ENCODE data around the gene NUMBL. TPM values are rescaled to one million over a fixed set of nuclear protein-coding genes. Genes with fewer than 3 reads are reported as not detected.
"Not testable (repeated sequence)": the region's sequence is repeated elsewhere in the genome, so short reads cannot be mapped to it uniquely, and the experiment has no call there.

Gene NUMBL
- total RNA-seq, 1 experiment from 2014 or later: 41.7 TPM

- H3K27ac ChIP-seq (ENCODE audit: low read depth, low read length): no peak overlapping the region
- no TSS peak for BruUV-seq (replicated peaks)
- no peak overlapping the region for H3K4me2 ChIP-seq (ENCODE audit: low read length)
- CTCF ChIA-PET: interaction anchor here (2.6 to 2.7 kb wide), 2 partner anchors 25 to 148 kb away, joined by 5 to 8 read pairs; no protein-coding TSS in a partner anchor
- H2AFZ ChIP-seq (ENCODE audit: low read depth, low read length, poor library complexity, severe bottlenecking): no peak overlapping the region
- peaks cover 10 to 27% of the 10 kb centered on the region in 2 experiments for H3K4me1 ChIP-seq (ENCODE audit: control insufficient read depth in 1 of 2, insufficient read depth in 2 of 2, low read length in 2 of 2)
- no peaks in the 10 kb centered on the region for H3K27me3 ChIP-seq (ENCODE audit: insufficient read depth, low read length)
- H3K9me3 ChIP-seq (ENCODE audit: control insufficient read depth in 1 of 2, insufficient read depth in 1 of 2, low read depth in 1 of 2, low read length in 2 of 2): no peaks in the 10 kb centered on the region
- H3K36me3 ChIP-seq (ENCODE audit: control insufficient read depth in 1 of 2, insufficient read depth in 2 of 2, low read length in 2 of 2): no peaks in the 10 kb centered on the region
- no peaks in the 10 kb centered on the region for H3K79me2 ChIP-seq (ENCODE audit: insufficient read depth, low read length)
- no peaks in the 10 kb centered on the region for H4K20me1 ChIP-seq (ENCODE audit: insufficient read depth)
- no peak overlapping the region for H3K4me3 ChIP-seq (replicated peaks in 1 of 2; ENCODE audit: low read depth in 1 of 2, low read length in 2 of 2)
- POLR2A ChIA-PET: no interaction called here
- no peaks in the 10 kb centered on the region for H3K9me2 ChIP-seq (ENCODE audit: insufficient read depth)
- no peak for TF ChIP-seq YY1 (IDR thresholded peaks at IDR 0.05; ENCODE audit: extremely low read depth, insufficient replicate concordance, low read depth, low read length)
- TF ChIP-seq FOSL1 (IDR thresholded peaks at IDR 0.05; ENCODE audit: low read depth): no peak
- RAD21 ChIA-PET (ENCODE audit: low non-redundant PET in 1 of 2, low total read pairs in 2 of 2, uncharacterized antibody in 2 of 2, unreplicated experiment in 2 of 2): no interaction called here
- intact Hi-C loops (cut with micrococcal nuclease): no loop called here
- H3K9ac ChIP-seq (ENCODE audit: low read length): no peak overlapping the region
- DNase-seq (ENCODE audit: low read depth, low spot score) (no peak), ATAC-seq (no peak)
Observed at GRCh38 chr19:40659116-40659515, 31.3 kb downstream of the NUMBL start.

- CTCF ChIA-PET: interaction anchor here (0.6 to 2.7 kb wide), 2 partner anchors 23 to 645 kb away, joined by 4 to 8 read pairs; no protein-coding TSS in a partner anchor
- no peak for TF ChIP-seq TCF7L2 (IDR thresholded peaks at IDR 0.05; ENCODE audit: borderline replicate concordance, extremely low read depth, insufficient read depth, insufficient read length)
- no peak for TF ChIP-seq RAD21 (IDR thresholded peaks at IDR 0.05; ENCODE audit: low read depth)
- no peak for TF ChIP-seq SP1 (IDR thresholded peaks at IDR 0.05; ENCODE audit: low read depth)
- DNase-seq (ENCODE audit: low read depth, low spot score) (no peak), ATAC-seq (no peak)
- Histone ChIP-seq H3K9ac (ENCODE audit: low read length) (no peak overlapping the region), H3K4me3 (replicated peaks in 1 of 2; ENCODE audit: low read depth in 1 of 2, low read length in 2 of 2) (no peak overlapping the region), H3K79me2 (ENCODE audit: insufficient read depth, low read length) (no peaks in the 10 kb centered on the region), H2AFZ (ENCODE audit: low read depth, low read length, poor library complexity, severe bottlenecking) (no peak overlapping the region), H3K4me2 (ENCODE audit: low read length) (no peak overlapping the region), H3K9me2 (ENCODE audit: insufficient read depth) (no peaks in the 10 kb centered on the region), H3K36me3 (ENCODE audit: control insufficient read depth in 1 of 2, insufficient read depth in 2 of 2, low read length in 2 of 2) (no peaks in the 10 kb centered on the region), H3K4me1 (ENCODE audit: control insufficient read depth in 1 of 2, insufficient read depth in 2 of 2, low read length in 2 of 2) (peaks cover 2 to 16% of the 10 kb centered on the region in 2 experiments; a peak in 3 of 4 replicates), H3K9me3 (ENCODE audit: control insufficient read depth in 1 of 2, insufficient read depth in 1 of 2, low read depth in 1 of 2, low read length in 2 of 2) (no peaks in the 10 kb centered on the region), H3K27me3 (ENCODE audit: insufficient read depth, low read length) (no peaks in the 10 kb centered on the region), H4K20me1 (ENCODE audit: insufficient read depth) (no peaks in the 10 kb centered on the region), H3K27ac (ENCODE audit: low read depth, low read length) (no peak overlapping the region)
- no TSS peak for BruUV-seq (replicated peaks)
- RAD21 ChIA-PET (ENCODE audit: low non-redundant PET in 1 of 2, low total read pairs in 2 of 2, uncharacterized antibody in 2 of 2, unreplicated experiment in 2 of 2): no interaction called here
- intact Hi-C loops (cut with micrococcal nuclease): no loop called here
- POLR2A ChIA-PET: no interaction called here
Observed at GRCh38 chr19:40658031-40658430, 32.4 kb downstream of the NUMBL start.

- CTCF ChIA-PET: not testable (repeated sequence)
Observed at GRCh38 chr19:40655684-40656083, 34.8 kb downstream of the NUMBL start.

GRCh38 chr19:40652303-40652702, 38.1 kb downstream of the NUMBL start:
- H4K20me1 ChIP-seq (ENCODE audit: insufficient read depth); H3K4me1 ChIP-seq (ENCODE audit: control insufficient read depth in 1 of 2, insufficient read depth in 2 of 2, low read length in 2 of 2); H3K9me3 ChIP-seq (ENCODE audit: control insufficient read depth in 1 of 2, insufficient read depth in 1 of 2, low read depth in 1 of 2, low read length in 2 of 2); H3K79me2 ChIP-seq (ENCODE audit: insufficient read depth, low read length); RAD21 ChIA-PET (ENCODE audit: low non-redundant PET in 1 of 2, low total read pairs in 2 of 2, uncharacterized antibody in 2 of 2, unreplicated experiment in 2 of 2); H3K4me2 ChIP-seq (ENCODE audit: low read length); H3K27ac ChIP-seq (ENCODE audit: low read depth, low read length); POLR2A ChIA-PET; H3K4me3 ChIP-seq (replicated peaks in 1 of 2; ENCODE audit: low read depth in 1 of 2, low read length in 2 of 2); H2AFZ ChIP-seq (ENCODE audit: low read depth, low read length, poor library complexity, severe bottlenecking); CTCF ChIA-PET; intact Hi-C loops (cut with micrococcal nuclease); DNase-seq (ENCODE audit: low read depth, low spot score); H3K27me3 ChIP-seq (ENCODE audit: insufficient read depth, low read length); BruUV-seq (replicated peaks); ATAC-seq; H3K36me3 ChIP-seq (ENCODE audit: control insufficient read depth in 1 of 2, insufficient read depth in 2 of 2, low read length in 2 of 2); H3K9ac ChIP-seq (ENCODE audit: low read length); H3K9me2 ChIP-seq (ENCODE audit: insufficient read depth): not testable (repeated sequence)

More at GRCh38 chr19:40655684-40656083, 34.8 kb downstream of the NUMBL start:
- H3K27ac ChIP-seq (ENCODE audit: low read depth, low read length); intact Hi-C loops (cut with micrococcal nuclease); H3K36me3 ChIP-seq (ENCODE audit: control insufficient read depth in 1 of 2, insufficient read depth in 2 of 2, low read length in 2 of 2); H3K79me2 ChIP-seq (ENCODE audit: insufficient read depth, low read length); BruUV-seq (replicated peaks); H3K4me1 ChIP-seq (ENCODE audit: control insufficient read depth in 1 of 2, insufficient read depth in 2 of 2, low read length in 2 of 2); RAD21 ChIA-PET (ENCODE audit: low non-redundant PET in 1 of 2, low total read pairs in 2 of 2, uncharacterized antibody in 2 of 2, unreplicated experiment in 2 of 2); H3K9ac ChIP-seq (ENCODE audit: low read length); H4K20me1 ChIP-seq (ENCODE audit: insufficient read depth); ATAC-seq; DNase-seq (ENCODE audit: low read depth, low spot score); H3K9me2 ChIP-seq (ENCODE audit: insufficient read depth); H3K4me3 ChIP-seq (replicated peaks in 1 of 2; ENCODE audit: low read depth in 1 of 2, low read length in 2 of 2); H2AFZ ChIP-seq (ENCODE audit: low read depth, low read length, poor library complexity, severe bottlenecking); POLR2A ChIA-PET; H3K9me3 ChIP-seq (ENCODE audit: control insufficient read depth in 1 of 2, insufficient read depth in 1 of 2, low read depth in 1 of 2, low read length in 2 of 2); H3K4me2 ChIP-seq (ENCODE audit: low read length); H3K27me3 ChIP-seq (ENCODE audit: insufficient read depth, low read length): not testable (repeated sequence)

Data from HCT116 (cell line).